ENCODE results near the gene EPS8L3.
"Not testable (repeated sequence)": the region's sequence is repeated elsewhere in the genome, so short reads cannot be mapped to it uniquely, and the experiment has no call there.

EPS8L3 gene

GRCh38 chr1:109711593-109712320, 52.0 kb downstream of the EPS8L3 start, which contains the start of gene GSTM5:
TSS of gene GSTM5 (plus strand) at chr1:109712251. CDS start at chr1:109712313, 62 bp downstream.
- not testable (repeated sequence) for DNase-seq (ENCODE audit: low spot score)

GRCh38 chr1:109709822-109710221, 53.9 kb downstream of the EPS8L3 start:
- DNase-seq (ENCODE audit: low spot score): not testable (repeated sequence)

- not testable (repeated sequence) for DNase-seq (ENCODE audit: low spot score)
These were observed 54.8 kb downstream of the EPS8L3 start for GRCh38 chr1:109708949-109709348.

DNA sequence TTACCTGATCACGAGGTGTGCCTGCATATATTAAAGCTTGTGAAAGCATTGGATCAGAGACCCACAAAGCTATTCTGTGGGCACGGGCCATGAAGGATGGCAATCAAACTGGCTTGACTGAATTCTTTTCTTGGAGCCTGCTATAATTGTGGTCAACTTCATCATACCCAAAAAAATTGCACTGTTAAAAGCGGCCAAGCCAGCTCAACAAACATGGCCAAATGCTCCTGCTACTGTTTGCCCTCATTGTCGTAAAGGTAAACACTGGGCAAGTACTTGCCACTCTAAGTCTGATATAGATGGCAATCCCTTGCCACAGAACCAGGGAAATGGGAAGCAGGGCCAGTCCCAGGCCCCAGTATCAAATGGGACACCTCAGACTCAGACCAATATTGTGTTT, 58.3 kb downstream of the EPS8L3 start:
- no peak for DNase-seq (ENCODE audit: low spot score)

DNA sequence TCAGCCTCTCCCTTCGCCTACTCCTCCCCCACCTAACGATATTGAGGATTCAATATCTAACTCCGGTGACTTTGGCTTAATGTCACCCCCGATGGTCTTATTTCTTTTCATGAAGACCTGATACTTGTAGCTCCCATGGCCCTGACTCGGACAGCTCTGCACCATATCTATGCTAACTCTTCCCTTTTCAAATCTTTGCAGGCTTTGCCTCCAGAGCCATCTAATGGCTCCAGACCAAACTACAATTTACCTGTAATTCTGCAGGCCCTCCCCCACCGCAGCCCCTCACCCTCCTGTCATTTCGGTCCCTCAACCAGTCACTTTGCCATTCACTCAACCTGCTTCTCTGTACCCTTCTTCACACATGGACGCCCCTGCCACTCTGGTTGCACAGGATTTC, 59.5 kb downstream of the EPS8L3 start:
- DNase-seq (ENCODE audit: low spot score): no peak

- not testable (repeated sequence) for DNase-seq (ENCODE audit: low spot score)
These were observed 60.8 kb downstream of the EPS8L3 start for GRCh38 chr1:109702940-109703339.
